GM21529 (cell line): Measurements from ENCODE around the gene DLG2.

Experiments used
- ATAC-seq: cut with Tn5 transposase; IDR thresholded peaks from one replicate; pipeline ENCODE4 v1.9.1; 2021; ENCODE audit not compliant: unreplicated experiment

Gene DLG2

DNA sequence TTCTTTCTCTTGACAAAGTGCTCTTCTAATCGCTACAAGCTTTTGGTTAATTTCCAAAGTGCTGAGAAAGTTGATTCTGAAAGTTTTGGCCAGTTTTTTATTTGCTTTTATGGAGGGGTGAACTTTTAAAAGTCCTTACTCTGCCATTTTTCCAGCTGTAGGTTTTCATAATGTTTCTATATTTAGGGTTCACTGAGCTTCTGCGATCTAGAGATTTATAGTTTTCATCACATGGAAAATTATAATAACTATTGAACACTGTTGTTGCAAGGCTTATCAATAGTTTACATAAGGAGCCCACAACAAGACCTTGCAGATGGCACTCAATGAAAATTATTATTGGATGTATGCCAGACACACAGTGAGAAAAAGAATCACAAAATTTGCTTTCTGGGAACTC lies 55.1 kb downstream of the DLG2 start:
- ATAC-seq, result no peak

GRCh38 chr11:85569525-85569924 lies 57.6 kb downstream of the DLG2 start:
- no peak for ATAC-seq

DNA sequence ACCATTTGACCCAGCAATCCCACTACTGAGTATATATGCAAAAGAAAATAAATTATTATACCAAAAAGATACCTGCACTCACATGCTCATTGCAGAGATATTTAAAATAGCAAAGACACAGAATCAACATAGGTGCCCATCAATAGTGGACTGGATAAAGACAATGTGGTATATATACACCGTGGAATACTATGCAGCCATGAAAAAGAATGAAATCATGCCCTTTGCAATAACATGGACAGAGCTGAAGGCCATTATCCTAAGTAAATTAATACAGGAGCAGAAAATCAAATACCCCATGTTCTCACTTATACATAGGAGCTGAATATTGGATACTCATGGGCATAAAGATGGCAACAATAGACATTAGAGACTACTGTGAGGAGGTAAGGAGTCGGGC lies 68.7 kb downstream of the DLG2 start:
- ATAC-seq, result no peak

- no peak for ATAC-seq
Observed at GRCh38 chr11:85551881-85552280, 75.3 kb downstream of the DLG2 start.

DNA sequence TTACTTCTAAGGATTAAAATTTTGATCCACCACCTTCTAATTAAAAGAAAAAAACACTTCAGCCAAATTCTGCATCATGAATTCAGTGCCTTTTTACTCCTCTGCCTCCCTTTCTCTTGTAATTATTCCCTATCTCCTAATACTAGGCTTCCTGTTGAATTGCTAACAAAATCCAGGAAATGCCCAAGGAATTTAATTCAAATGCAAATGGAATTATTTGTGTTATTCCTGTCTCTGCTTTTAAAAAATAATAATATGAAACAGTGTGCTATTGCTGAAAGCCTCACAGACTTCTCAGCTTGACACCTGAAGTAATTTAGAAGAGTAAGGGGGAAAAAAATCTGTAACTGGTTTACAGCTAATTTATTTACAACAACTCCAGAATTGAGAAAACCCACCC lies 85.5 kb downstream of the DLG2 start:
- no peak for ATAC-seq

DNA sequence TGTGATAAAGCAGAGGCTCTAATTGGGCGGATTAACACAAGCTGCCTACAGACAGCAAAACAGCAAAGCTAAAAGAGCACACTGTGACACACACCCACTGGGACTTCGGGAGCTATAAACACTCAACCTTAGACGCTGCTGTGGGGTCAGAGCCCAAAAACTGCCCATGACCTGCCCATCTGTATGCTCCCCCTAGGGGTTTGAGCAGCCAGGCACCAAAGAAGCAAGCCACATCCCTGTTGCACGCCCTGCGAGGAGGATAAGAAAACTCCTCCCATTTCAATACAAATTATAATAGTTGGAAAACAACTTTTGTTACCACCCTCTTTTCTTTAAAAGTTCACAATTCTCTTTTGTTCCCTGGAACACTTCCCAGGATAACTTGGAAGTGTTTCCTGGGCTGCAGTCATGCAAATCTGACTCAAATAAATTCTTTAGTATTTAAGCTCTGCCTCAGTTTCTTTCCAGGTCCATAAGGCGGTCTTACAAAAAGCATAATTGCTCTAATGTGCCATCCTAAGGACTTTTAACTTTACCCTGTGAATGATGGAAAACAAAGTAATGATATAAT lies 86.4 kb downstream of the DLG2 start:
- ATAC-seq, result no peak

DNA sequence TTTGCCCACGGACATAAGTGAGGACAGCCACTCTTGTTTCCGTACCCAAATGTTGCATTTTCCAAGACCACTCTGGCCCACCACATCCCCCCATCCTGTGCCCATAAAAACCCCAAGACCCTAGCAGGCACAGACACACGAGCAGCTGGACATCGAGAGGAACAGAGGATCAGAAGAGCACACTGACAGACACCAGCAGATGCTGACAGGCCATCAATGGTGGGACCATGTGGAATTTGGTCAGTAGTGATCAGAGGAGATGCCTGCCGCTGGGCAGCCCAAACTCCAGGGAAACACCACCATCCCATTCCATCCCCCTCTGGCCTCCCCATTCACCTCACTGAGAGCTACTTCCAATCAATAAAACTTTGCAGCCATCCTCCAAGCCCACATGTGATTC lies 87.0 kb downstream of the DLG2 start:
- no peak for ATAC-seq

GRCh38 chr11:85539740-85540139 lies 87.4 kb downstream of the DLG2 start:
- ATAC-seq, result no peak

- ATAC-seq, result no peak
Observed at GRCh38 chr11:85539029-85539689, 88.0 kb downstream of the DLG2 start.

DNA sequence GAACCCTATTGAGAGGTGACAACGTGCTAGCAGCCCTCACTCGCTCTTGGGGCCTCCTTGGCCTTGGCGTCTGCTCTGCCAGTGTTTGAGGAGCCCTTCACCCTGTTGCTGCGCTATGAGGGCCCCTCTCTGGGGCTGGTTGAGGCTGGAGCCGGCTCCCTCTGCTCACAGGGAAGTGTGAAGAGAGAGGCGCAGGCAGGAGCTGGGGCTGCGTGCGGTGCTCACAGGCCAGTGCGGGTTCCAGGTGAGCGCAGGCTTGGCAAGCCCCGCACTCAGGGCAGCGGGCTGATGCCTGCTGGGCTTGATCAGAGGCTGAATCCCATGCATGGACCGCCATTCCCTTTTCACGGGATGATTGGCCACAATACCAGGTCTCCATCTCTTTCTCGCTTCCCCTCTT lies 90.7 kb downstream of the DLG2 start:
- no peak for ATAC-seq

GRCh38 chr11:85534806-85535205 lies 92.3 kb downstream of the DLG2 start:
- no peak for ATAC-seq

- no peak for ATAC-seq
Observed at GRCh38 chr11:85531191-85531897, 95.8 kb downstream of the DLG2 start.

DNA sequence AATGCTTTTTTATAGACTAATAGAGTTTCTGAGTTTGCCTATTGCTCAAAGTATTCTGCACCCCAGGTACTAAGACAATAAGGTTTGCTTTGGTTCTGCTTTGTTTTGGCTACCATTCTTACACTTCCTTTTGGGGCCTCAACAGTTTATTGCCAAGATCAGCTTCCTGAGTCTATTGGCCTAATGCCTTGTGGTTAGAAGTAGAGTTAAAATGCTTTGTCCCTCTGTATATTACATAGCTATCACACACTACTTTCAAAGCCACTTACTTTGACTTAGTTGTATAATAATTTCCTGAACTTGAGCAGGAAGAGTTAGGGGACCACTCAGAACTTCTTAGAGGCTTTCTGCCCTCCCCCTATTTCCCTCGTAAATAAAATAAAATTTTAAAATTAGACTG lies 96.5 kb downstream of the DLG2 start:
- no peak for ATAC-seq

GRCh38 chr11:85526564-85526963 lies 100.6 kb downstream of the DLG2 start:
- no peak for ATAC-seq

GRCh38 chr11:85525686-85526085 lies 101.5 kb downstream of the DLG2 start:
- ATAC-seq, result no peak

DNA sequence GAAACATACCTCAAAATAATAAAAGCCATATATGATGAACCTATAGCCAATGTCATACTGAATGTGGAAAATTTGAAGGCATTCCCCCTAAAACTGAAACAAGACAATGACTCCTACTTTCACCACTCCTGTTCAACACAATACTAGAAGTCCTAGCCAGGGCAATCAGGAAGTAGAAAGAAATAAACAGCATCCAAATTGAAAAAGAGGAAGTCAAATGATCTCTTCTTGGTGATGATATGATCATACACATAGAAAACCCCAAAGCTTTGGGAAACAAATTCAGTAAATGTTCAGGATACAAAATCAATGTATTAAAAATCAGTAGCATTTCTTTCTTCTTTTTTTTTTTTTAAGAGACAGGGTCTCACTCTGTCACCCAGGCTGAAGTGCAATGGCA lies 109.9 kb downstream of the DLG2 start:
- ATAC-seq, result no peak

DNA sequence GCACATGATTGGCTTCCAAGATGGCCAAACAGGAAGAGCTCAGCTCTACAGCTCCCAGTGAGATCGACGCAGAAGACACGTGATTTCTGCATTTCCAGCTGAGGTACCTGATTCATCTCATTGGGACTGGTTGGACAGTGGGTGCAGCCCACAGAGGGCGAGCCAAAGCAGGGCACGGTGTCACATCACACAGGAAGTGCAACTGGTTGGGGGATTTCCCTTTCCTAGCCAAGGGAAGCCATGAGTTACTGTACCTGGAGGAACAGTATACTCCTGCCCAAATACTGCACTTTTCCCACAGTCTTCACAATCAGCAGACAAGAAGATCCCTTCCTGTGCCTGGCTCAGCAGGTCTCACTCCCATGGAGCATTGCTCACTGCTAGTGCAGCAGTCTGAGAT lies 131.2 kb downstream of the DLG2 start:
- no peak for ATAC-seq

DNA sequence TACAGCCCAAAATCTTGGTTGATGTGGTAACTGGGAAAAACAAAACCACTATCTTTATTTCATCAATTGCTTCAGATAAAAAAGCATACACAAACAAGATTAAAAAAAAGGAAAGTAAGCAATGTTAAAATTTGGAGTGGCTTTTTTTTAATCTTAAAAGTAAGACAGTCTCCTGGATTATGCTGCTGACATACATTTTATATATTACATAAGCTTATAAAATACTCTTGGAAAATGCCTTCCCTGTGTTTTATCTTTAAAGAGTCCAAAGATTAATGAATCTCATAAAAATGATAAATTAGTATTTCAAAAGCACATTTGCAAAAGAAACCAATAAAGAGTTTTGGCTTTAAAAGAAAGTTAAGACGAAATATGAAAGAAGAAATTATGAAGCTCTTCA lies 132.7 kb downstream of the DLG2 start:
- no peak for ATAC-seq

DNA sequence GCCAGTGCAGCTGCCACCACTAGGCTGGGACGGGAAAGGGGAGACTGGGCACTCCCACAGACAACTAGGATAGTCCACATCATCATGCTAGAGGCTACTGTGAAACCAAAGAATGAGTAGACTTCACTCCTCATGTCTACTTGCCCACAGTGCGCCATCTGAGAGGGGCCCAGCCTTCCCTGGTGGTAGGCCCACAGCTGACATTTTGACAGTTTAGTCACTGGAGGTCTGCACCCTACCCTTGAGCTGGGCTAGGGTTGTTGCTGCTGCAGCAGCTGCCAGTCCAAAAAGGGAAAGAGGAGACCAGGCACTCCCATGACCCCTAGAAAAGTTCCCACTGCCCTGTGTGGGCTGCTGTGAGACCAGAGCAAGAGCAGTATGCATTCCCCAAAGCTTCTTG lies 141.2 kb downstream of the DLG2 start:
- no peak for ATAC-seq

DNA sequence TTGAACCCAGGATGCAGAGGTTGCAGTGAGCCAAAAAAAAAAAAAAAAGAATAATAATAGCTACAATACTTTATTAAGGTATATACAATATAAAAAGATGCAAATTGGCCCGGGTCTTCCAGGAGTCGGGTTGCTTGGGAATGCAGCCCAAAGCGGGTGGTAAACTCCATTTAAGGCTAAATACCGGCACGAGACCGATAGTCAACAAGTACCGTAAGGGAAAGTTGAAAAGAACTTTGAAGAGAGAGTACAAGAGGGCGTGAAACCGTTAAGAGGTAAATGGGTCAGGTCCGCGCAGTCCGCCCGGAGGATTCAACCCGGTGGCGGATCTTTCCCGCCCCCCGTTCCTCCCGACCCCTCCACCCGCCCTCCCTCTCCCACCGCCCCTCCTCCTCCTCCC lies 143.3 kb downstream of the DLG2 start:
- ATAC-seq, result no peak

DNA sequence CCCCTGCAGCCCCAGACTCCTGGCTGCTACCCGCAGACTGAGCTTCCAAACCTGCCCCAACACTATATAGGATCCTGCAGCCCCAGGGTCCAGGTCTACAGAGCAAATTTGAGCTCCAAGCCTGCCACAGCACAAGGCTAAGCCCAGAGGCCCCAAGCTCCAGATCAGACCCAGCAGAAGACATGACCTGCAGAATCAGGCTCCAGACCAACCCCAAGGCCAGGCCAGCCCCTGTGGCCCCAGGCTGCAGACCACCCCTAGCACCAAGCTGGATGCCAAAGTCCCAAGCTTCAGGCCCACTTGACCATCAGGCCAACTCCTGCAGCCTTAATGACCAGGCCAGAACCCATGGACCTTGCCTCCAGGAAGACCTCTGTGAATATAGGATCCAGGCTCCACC lies 145.3 kb downstream of the DLG2 start:
- ATAC-seq, result no peak

- ATAC-seq, result no peak
Observed at GRCh38 chr11:85475660-85476517, 151.3 kb downstream of the DLG2 start.
